Fibroblast of skin of left quadriceps (primary cell): Measurements from ENCODE around the gene ADPRH.
A peak's percentile ranks its signal among the peaks of the same experiment; 100 is the strongest.

Experiments
- DNase-seq, 2 experiments: peaks; one replicate each; pipeline ENCODE4 v3.0.0-alpha.2; 2013; ENCODE audit warnings: low read depth in 2 of 2

Gene ADPRH

GRCh38 chr3:119630128-119630879, 51.0 kb downstream of the ADPRH start:
- peak in 1 of 2 experiments; percentile 18 for DNase-seq

DNA sequence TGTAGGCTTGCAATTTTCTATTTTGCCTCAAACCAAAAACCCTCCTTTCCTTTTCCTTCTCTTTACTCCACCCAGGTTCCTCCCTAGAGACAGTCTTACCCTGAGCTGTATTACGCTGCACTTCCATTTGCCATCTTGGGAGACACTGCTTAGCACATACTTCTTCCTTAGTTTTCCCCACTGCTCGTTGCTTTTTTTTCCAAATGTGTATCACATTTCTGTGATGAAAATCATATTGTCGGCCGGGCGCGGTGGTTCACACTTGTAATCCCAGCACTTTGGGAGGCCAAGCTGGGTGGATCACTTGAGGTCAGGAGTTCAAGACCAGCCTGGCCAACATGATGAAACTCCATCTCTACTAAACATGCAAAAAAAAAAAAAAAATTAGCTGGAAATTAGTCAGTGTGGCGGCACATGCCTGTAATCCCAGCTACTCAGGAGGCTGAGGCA, 51.6 kb downstream of the ADPRH start:
- DNase-seq: no peak

DNA sequence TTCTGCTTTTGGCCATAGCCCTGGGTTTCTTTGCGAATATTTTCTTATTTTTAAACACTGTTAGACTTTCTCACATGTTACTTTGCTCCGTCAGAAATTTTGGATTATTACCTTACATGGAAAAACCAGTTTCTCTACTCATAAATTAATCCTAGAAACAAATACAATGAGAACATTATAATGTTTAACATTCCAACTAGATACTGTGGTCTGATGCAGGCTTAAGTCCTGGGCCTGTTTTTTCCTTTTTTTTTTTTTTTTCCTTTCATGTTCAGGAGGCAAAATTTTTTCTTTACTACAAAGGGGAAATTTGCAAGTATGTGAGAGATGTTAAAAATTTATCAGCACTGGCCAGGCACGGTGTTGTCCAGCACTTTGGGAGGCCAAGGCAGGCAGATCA, 52.2 kb downstream of the ADPRH start:
- peak in 1 of 2 experiments; percentile 15 for DNase-seq

DNA sequence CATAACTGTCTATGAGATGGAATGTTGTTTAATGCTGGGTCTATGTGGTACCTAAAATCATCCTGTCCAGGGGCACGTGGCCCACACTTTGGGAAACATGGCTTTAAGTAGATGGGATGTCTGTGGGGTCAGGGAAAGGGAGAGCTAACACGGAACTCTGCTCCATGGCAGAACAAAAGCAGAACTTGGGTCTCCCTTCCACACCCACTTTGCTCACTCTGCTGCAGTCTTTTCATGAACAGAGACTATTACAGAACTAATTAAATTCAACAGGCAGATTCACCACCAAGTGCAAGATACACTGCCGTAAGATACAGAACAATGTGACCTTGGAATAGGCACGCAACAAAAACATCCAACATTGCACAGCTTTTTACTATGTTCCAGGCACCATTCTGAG, 52.9 kb downstream of the ADPRH start:
- no peak for DNase-seq

- no peak for DNase-seq
These were observed 53.5 kb downstream of the ADPRH start for GRCh38 chr3:119632829-119633228.

DNA sequence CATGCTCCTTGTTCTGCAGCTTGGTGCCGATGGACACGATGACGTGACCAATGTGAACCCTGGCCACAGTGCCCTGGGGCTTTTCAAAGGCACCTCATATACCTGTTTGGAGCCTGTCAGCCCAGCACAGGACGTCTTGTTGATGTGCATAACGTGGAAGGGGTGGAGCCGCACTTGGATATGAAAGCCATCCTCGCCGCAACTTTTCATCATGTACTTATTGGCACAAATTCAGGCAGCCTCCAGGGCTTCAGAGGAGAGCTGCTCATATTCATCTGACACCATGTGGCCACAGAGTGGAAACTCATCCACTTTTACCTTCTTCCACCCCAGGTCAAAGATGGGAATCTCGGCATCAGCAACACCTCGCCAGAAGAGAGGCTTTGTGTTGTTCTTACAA, 56.4 kb downstream of the ADPRH start:
- DNase-seq: no peak

DNA sequence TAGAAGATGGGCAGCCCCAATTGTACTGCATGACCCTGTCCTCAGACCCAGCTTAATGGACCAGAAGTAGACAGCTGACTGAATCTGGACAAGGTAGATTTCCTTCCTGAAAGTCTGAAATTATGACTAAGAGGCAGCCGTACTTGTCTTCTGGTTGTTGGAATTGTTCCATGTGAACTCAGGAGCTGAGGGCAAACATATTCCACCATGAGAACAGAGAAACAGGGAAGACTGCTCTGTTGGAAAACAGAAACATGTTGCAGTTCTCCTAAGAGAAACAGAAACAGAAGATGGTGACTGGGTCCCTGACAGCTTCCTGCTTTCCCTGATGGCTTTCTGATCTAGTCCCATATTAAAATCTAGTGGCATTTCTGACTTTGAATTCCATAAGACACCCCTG, 57.0 kb downstream of the ADPRH start:
- DNase-seq: no peak

GRCh38 chr3:119636891-119637611, 57.8 kb downstream of the ADPRH start:
- DNase-seq: no peak

- peak; percentile 84 for DNase-seq
These were observed 58.6 kb downstream of the ADPRH start for GRCh38 chr3:119637679-119638477.
